ENCODE data around the gene TPSG1.
"Not testable (repeated sequence)": the region's sequence is repeated elsewhere in the genome, so short reads cannot be mapped to it uniquely, and the experiment has no call there.

TPSG1 gene

GRCh38 chr16:1201444-1201843 lies 23.6 kb downstream of the TPSG1 start:
- H3K23ac ChIP-seq (ENCODE audit: low read length), result no peak overlapping the region
- H2BK120ac ChIP-seq (ENCODE audit: insufficient read depth, low read length, poor library complexity), result no peak overlapping the region
- no peaks in the 10 kb centered on the region for H3K27me3 ChIP-seq (ENCODE audit: insufficient read depth, low read length)
- H4K8ac ChIP-seq (ENCODE audit: low read depth, low read length), result no peak overlapping the region
- H2AK5ac ChIP-seq (ENCODE audit: low read length), result no peak overlapping the region
- H3K27ac ChIP-seq (ENCODE audit: low read depth, low read length), result no peak overlapping the region
- H3K79me1 ChIP-seq (ENCODE audit: low read length), result no peaks in the 10 kb centered on the region
- WGBS (ENCODE audit: extremely low coverage, insufficient coverage, insufficient read length), result no CpG with 5 or more reads among the region's 25 CpGs
- H2BK5ac ChIP-seq (ENCODE audit: low read depth, low read length, poor library complexity), result no peak overlapping the region
- no peak overlapping the region for H3K4me2 ChIP-seq (ENCODE audit: low read length)
- no peaks in the 10 kb centered on the region for H3K79me2 ChIP-seq (ENCODE audit: control insufficient read depth, insufficient read depth, low read length, poor library complexity)
- no peak overlapping the region for H3K4me3 ChIP-seq (ENCODE audit: low read depth, low read length)
- H3K14ac ChIP-seq (ENCODE audit: low read length), result no peak overlapping the region
- H4K12ac ChIP-seq (ENCODE audit: low read depth, low read length), result no peak overlapping the region
- H2BK12ac ChIP-seq (ENCODE audit: low read length), result no peak overlapping the region
- H3K9me3 ChIP-seq (ENCODE audit: insufficient read depth, low read depth, low read length), result peaks cover 7% of the 10 kb centered on the region
- DNase-seq, result no peak
- H3K18ac ChIP-seq (ENCODE audit: low read length), result no peak overlapping the region
- no peak overlapping the region for H4K91ac ChIP-seq (ENCODE audit: low read depth, low read length)
- H3K9ac ChIP-seq (ENCODE audit: low read length), result no peak overlapping the region
- H2AFZ ChIP-seq (ENCODE audit: insufficient read depth, low read length, poor library complexity), result no peak overlapping the region
- H3K36me3 ChIP-seq (ENCODE audit: control insufficient read depth in 1 of 2, insufficient read depth in 2 of 2, low read length in 2 of 2), result no peaks in the 10 kb centered on the region
- H3K4ac ChIP-seq (ENCODE audit: low read depth, low read length), result no peak overlapping the region
- H3K4me1 ChIP-seq (ENCODE audit: control insufficient read depth in 1 of 2, insufficient read depth in 2 of 2, low read length in 2 of 2), result no peaks in the 10 kb centered on the region

- DNase-seq, result no peak
- no peaks in the 10 kb centered on the region for H3K36me3 ChIP-seq (ENCODE audit: control insufficient read depth in 1 of 2, insufficient read depth in 2 of 2, low read length in 2 of 2)
- H3K4me2 ChIP-seq (ENCODE audit: low read length), result no peak overlapping the region
- H3K79me1 ChIP-seq (ENCODE audit: low read length), result no peaks in the 10 kb centered on the region
- no peak overlapping the region for H3K18ac ChIP-seq (ENCODE audit: low read length)
- H2AFZ ChIP-seq (ENCODE audit: insufficient read depth, low read length, poor library complexity), result no peak overlapping the region
- no peak overlapping the region for H3K4ac ChIP-seq (ENCODE audit: low read depth, low read length)
- H3K79me2 ChIP-seq (ENCODE audit: control insufficient read depth, insufficient read depth, low read length, poor library complexity), result no peaks in the 10 kb centered on the region
- no peaks in the 10 kb centered on the region for H3K27me3 ChIP-seq (ENCODE audit: insufficient read depth, low read length)
- no peak overlapping the region for H3K4me3 ChIP-seq (ENCODE audit: low read depth, low read length)
- H3K14ac ChIP-seq (ENCODE audit: low read length), result no peak overlapping the region
- H3K27ac ChIP-seq (ENCODE audit: low read depth, low read length), result no peak overlapping the region
- H3K9ac ChIP-seq (ENCODE audit: low read length), result no peak overlapping the region
- H2BK120ac ChIP-seq (ENCODE audit: insufficient read depth, low read length, poor library complexity), result no peak overlapping the region
- peaks cover 7% of the 10 kb centered on the region for H3K9me3 ChIP-seq (ENCODE audit: insufficient read depth, low read depth, low read length)
- no peak overlapping the region for H2BK5ac ChIP-seq (ENCODE audit: low read depth, low read length, poor library complexity)
- H4K12ac ChIP-seq (ENCODE audit: low read depth, low read length), result no peak overlapping the region
- no peak overlapping the region for H3K23ac ChIP-seq (ENCODE audit: low read length)
- H4K91ac ChIP-seq (ENCODE audit: low read depth, low read length), result no peak overlapping the region
- no peaks in the 10 kb centered on the region for H3K4me1 ChIP-seq (ENCODE audit: control insufficient read depth in 1 of 2, insufficient read depth in 2 of 2, low read length in 2 of 2)
- WGBS (ENCODE audit: extremely low coverage, insufficient coverage, insufficient read length), result no CpG with 5 or more reads among the region's 38 CpGs
- H4K8ac ChIP-seq (ENCODE audit: low read depth, low read length), result no peak overlapping the region
- H2BK12ac ChIP-seq (ENCODE audit: low read length), result no peak overlapping the region
- no peak overlapping the region for H2AK5ac ChIP-seq (ENCODE audit: low read length)
Observed at GRCh38 chr16:1200014-1200627, 24.9 kb downstream of the TPSG1 start.

GRCh38 chr16:1199347-1200013 lies 25.6 kb downstream of the TPSG1 start:
- Histone ChIP-seq H4K91ac (ENCODE audit: low read depth, low read length) (no peak overlapping the region), H3K27ac (ENCODE audit: low read depth, low read length) (no peak overlapping the region), H3K36me3 (ENCODE audit: control insufficient read depth in 1 of 2, insufficient read depth in 2 of 2, low read length in 2 of 2) (no peaks in the 10 kb centered on the region), H3K79me2 (ENCODE audit: control insufficient read depth, insufficient read depth, low read length, poor library complexity) (no peaks in the 10 kb centered on the region), H2AK5ac (ENCODE audit: low read length) (no peak overlapping the region), H2BK12ac (ENCODE audit: low read length) (no peak overlapping the region), H3K4me3 (ENCODE audit: low read depth, low read length) (no peak overlapping the region), H2AFZ (ENCODE audit: insufficient read depth, low read length, poor library complexity) (no peak overlapping the region), H3K4ac (ENCODE audit: low read depth, low read length) (no peak overlapping the region), H2BK5ac (ENCODE audit: low read depth, low read length, poor library complexity) (no peak overlapping the region), H3K18ac (ENCODE audit: low read length) (no peak overlapping the region), H3K9ac (ENCODE audit: low read length) (no peak overlapping the region), H4K8ac (ENCODE audit: low read depth, low read length) (no peak overlapping the region), H3K9me3 (ENCODE audit: insufficient read depth, low read depth, low read length) (peaks cover 7% of the 10 kb centered on the region), H3K27me3 (ENCODE audit: insufficient read depth, low read length) (no peaks in the 10 kb centered on the region), H3K4me2 (ENCODE audit: low read length) (no peak overlapping the region), H3K23ac (ENCODE audit: low read length) (no peak overlapping the region), H3K79me1 (ENCODE audit: low read length) (no peaks in the 10 kb centered on the region), H3K4me1 (ENCODE audit: control insufficient read depth in 1 of 2, insufficient read depth in 2 of 2, low read length in 2 of 2) (no peaks in the 10 kb centered on the region), H4K12ac (ENCODE audit: low read depth, low read length) (no peak overlapping the region), H3K14ac (ENCODE audit: low read length) (no peak overlapping the region), H2BK120ac (ENCODE audit: insufficient read depth, low read length, poor library complexity) (no peak overlapping the region)
- DNase-seq, result no peak
- no CpG with 5 or more reads among the region's 19 CpGs for WGBS (ENCODE audit: extremely low coverage, insufficient coverage, insufficient read length)

- not testable (repeated sequence) for H4K12ac ChIP-seq (ENCODE audit: low read depth, low read length); H4K91ac ChIP-seq (ENCODE audit: low read depth, low read length); H3K27me3 ChIP-seq (ENCODE audit: insufficient read depth, low read length); H2BK5ac ChIP-seq (ENCODE audit: low read depth, low read length, poor library complexity); H3K18ac ChIP-seq (ENCODE audit: low read length); DNase-seq; H3K4ac ChIP-seq (ENCODE audit: low read depth, low read length); H3K9ac ChIP-seq (ENCODE audit: low read length); H3K14ac ChIP-seq (ENCODE audit: low read length); H2BK120ac ChIP-seq (ENCODE audit: insufficient read depth, low read length, poor library complexity); H3K79me2 ChIP-seq (ENCODE audit: control insufficient read depth, insufficient read depth, low read length, poor library complexity); H3K23ac ChIP-seq (ENCODE audit: low read length); H3K4me1 ChIP-seq (ENCODE audit: control insufficient read depth in 1 of 2, insufficient read depth in 2 of 2, low read length in 2 of 2); H3K36me3 ChIP-seq (ENCODE audit: control insufficient read depth in 1 of 2, insufficient read depth in 2 of 2, low read length in 2 of 2); H2AFZ ChIP-seq (ENCODE audit: insufficient read depth, low read length, poor library complexity); H3K27ac ChIP-seq (ENCODE audit: low read depth, low read length); H4K8ac ChIP-seq (ENCODE audit: low read depth, low read length); H3K4me2 ChIP-seq (ENCODE audit: low read length); H3K9me3 ChIP-seq (ENCODE audit: insufficient read depth, low read depth, low read length); H2BK12ac ChIP-seq (ENCODE audit: low read length); H2AK5ac ChIP-seq (ENCODE audit: low read length); H3K79me1 ChIP-seq (ENCODE audit: low read length)
- no CpG with 5 or more reads among the region's 44 CpGs for WGBS (ENCODE audit: extremely low coverage, insufficient coverage, insufficient read length)
- H3K4me3 ChIP-seq (ENCODE audit: low read depth, low read length), result peak overlapping the region; percentile 29
Observed at GRCh38 chr16:1198671-1199346, 26.3 kb downstream of the TPSG1 start.
